Endodermal cell (in vitro differentiated cells): ENCODE data around the gene UNC13B. TPM values are rescaled to one million over a fixed set of nuclear protein-coding genes. Genes with fewer than 3 reads are reported as not detected.

Experiments
- DNase-seq: peaks from one replicate; pipeline ENCODE4 v3.0.0-alpha.2; 2017
- H3K27ac ChIP-seq: 2 replicates; pipeline ENCODE4 v1.5.1; 2013; ENCODE audit warnings: mild to moderate bottlenecking, low read depth, low read length, moderate library complexity
- H3K27me3 ChIP-seq: 2 replicates; pipeline ENCODE4 v1.6.1; 2013; ENCODE audit warnings: mild to moderate bottlenecking, low read length, moderate library complexity; ENCODE audit not compliant: insufficient read depth, control insufficient read depth, poor library complexity, severe bottlenecking
- H3K36me3 ChIP-seq: 2 replicates; pipeline ENCODE4 v1.7.0; 2013; ENCODE audit warnings: mild to moderate bottlenecking, low read length, moderate library complexity; ENCODE audit not compliant: control insufficient read depth, insufficient read depth
- H3K4me1 ChIP-seq: one replicate; pipeline ENCODE4 v1.7.0; 2013; ENCODE audit warnings: low read length; ENCODE audit not compliant: control insufficient read depth, insufficient read depth
- H3K4me3 ChIP-seq: 2 replicates; pipeline ENCODE4 v1.5.1; 2013; ENCODE audit warnings: mild to moderate bottlenecking, low read length, moderate library complexity
- H3K9ac ChIP-seq: 2 replicates; pipeline ENCODE4 v1.6.1; 2013; ENCODE audit warnings: mild to moderate bottlenecking, low read length, moderate library complexity; ENCODE audit not compliant: poor library complexity, severe bottlenecking; ENCODE audit errors: extremely low read depth
- H3K9me3 ChIP-seq: 2 replicates; pipeline ENCODE4 v1.6.1; 2013; ENCODE audit warnings: mild to moderate bottlenecking, low read length, moderate library complexity; ENCODE audit not compliant: control insufficient read depth
- H3K27ac Mint-ChIP-seq: 2 replicates; pipeline ENCODE4 v1.8.0; 2020; ENCODE audit warnings: mixed read lengths
- H3K27me3 Mint-ChIP-seq: 2 replicates; pipeline ENCODE4 v1.8.0; 2021; ENCODE audit warnings: mild to moderate bottlenecking, mixed read lengths; ENCODE audit not compliant: insufficient read depth
- H3K36me3 Mint-ChIP-seq: 2 replicates; pipeline ENCODE4 v1.8.0; 2020; ENCODE audit warnings: low read depth, mixed read lengths
- H3K4me1 Mint-ChIP-seq: 2 replicates; pipeline ENCODE4 v1.8.0; 2020; ENCODE audit warnings: mixed read lengths
- H3K4me3 Mint-ChIP-seq: 2 replicates; pipeline ENCODE4 v1.8.0; 2020; ENCODE audit warnings: mild to moderate bottlenecking, moderate library complexity, mixed read lengths
- H3K9me3 Mint-ChIP-seq: 2 replicates; pipeline ENCODE4 v1.8.0; 2020; ENCODE audit warnings: mild to moderate bottlenecking, mixed read lengths
- CTCF ChIP-seq: fragments of 200-600 bp; sonication (generic); conservative IDR thresholded peaks from 2 replicates; pipeline ENCODE4 v1.5.0; 2021; ENCODE audit warnings: antibody characterized with exemption, mild to moderate bottlenecking
- WGBS, 2 experiments: methylation state at CpG; one replicate each; pipeline versions ENCODE4 v1.1.5 to v1.1.7; 2013; ENCODE audit warnings: missing lambda C conversion rate in 2 of 2, mixed read lengths in 1 of 2; ENCODE audit not compliant: insufficient coverage in 1 of 2, insufficient read length in 1 of 2; 5-methylcytosine and 5-hydroxymethylcytosine counted together
- total RNA-seq, 2 donors: library from RNA; stranded (reverse); fragmentation: NEBNext Ultra II Directional in 1 of 2; extraction: Animal tissue kit (Norgen Biotek cat#: 25700) in 1 of 2; gene quantifications; 2 replicates in 1 of 2; 3 replicates in 1 of 2; pipeline ENCODE4 v1.2.1, GENCODE V29; 2021

Gene UNC13B
- total RNA-seq, 2 donors from 2014 or later: 53.9 to 57.2 TPM

GRCh38 chr9:35338086-35338485 lies 176.3 kb downstream of the UNC13B start:
- no peaks in the 10 kb centered on the region for H3K9me3 ChIP-seq
- no peak overlapping the region for H3K27ac ChIP-seq
- H3K4me3 ChIP-seq: no peak overlapping the region
- Mint-ChIP-seq H3K36me3 (peaks cover 7% of the 10 kb centered on the region), H3K4me1 (peaks cover 31% of the 10 kb centered on the region), H3K27ac (no peak overlapping the region), H3K9me3 (no peaks in the 10 kb centered on the region), H3K27me3 (no peaks in the 10 kb centered on the region), H3K4me3 (no peak overlapping the region)
- no peaks in the 10 kb centered on the region for H3K27me3 ChIP-seq
- no peaks in the 10 kb centered on the region for H3K36me3 ChIP-seq
- WGBS, 2 experiments: 88 to 93% methylated on average over 1 to 2 of the region's 2 CpGs
- DNase-seq: no peak
- no peak for TF ChIP-seq CTCF
- H3K4me1 ChIP-seq: peaks cover 26% of the 10 kb centered on the region
- H3K9ac ChIP-seq: no peak overlapping the region

DNA sequence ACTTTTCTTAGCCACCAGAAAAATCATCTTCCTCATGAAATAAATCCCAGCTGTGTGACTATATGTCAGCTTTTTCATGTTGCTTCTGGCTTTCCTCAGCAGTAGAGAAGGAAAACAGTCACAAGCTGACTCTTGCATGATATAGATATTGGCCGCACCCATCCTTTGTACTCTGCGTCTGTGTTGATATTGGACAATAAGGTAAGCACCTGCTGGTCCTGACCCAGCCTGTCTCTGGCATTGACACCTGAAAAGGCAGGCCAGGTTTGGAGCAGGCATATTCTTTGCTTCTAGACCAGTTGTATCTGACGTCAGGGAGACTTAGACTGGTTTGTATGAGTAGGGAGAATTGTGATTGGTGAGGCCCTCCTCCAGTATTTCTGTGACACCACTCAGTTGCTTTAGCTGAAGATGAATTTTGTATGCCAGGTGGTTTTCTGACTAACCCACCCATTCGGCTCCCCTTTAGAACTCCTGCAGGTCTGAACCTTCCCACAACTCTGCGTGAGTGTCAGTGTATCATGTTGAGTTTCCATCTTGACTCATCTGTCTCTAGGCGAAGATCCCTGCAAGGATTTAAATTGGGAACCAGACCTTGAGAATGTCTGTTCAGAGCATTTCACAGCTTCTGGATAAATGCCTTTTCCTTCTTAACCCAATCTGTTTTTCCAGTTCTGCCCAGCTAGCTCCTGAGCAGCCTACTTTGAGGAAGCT lies 176.9 kb downstream of the UNC13B start:
- no peaks in the 10 kb centered on the region for H3K27me3 ChIP-seq
- Mint-ChIP-seq H3K9me3 (no peaks in the 10 kb centered on the region), H3K27me3 (no peaks in the 10 kb centered on the region), H3K4me1 (peaks cover 31% of the 10 kb centered on the region), H3K27ac (no peak overlapping the region), H3K36me3 (peaks cover 7% of the 10 kb centered on the region), H3K4me3 (no peak overlapping the region)
- TF ChIP-seq CTCF: no peak
- no peak overlapping the region for H3K27ac ChIP-seq
- no peaks in the 10 kb centered on the region for H3K36me3 ChIP-seq
- H3K9me3 ChIP-seq: no peaks in the 10 kb centered on the region
- no peak overlapping the region for H3K9ac ChIP-seq
- 95 to 97% methylated on average over 6 of the region's 6 CpGs for WGBS, 2 experiments
- H3K4me1 ChIP-seq: peaks cover 20% of the 10 kb centered on the region
- no peak overlapping the region for H3K4me3 ChIP-seq
- no peak for DNase-seq

DNA sequence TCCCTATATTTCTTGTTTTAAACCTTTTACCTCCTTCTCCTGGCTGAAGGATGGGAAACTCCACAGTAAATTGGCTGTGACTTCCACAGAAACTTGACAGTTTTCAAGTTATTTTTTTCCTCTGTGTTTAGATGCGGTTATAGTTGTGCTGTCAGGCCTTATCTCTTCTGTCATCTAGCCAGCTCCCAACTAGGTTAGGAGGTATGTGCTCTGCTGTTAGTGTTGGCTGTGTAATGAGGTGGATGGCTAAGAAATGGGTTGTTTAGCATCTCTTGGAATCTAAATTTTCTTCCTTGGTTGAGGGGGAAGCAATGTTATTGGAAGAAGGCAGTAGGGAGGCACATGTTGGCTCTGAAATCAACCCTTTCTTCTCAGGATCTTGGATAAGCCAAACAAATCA lies 178.2 kb downstream of the UNC13B start:
- no peak overlapping the region for H3K4me3 ChIP-seq
- no peaks in the 10 kb centered on the region for H3K36me3 ChIP-seq
- H3K27me3 ChIP-seq: no peaks in the 10 kb centered on the region
- Mint-ChIP-seq H3K9me3 (no peaks in the 10 kb centered on the region), H3K4me1 (peaks cover 30% of the 10 kb centered on the region), H3K27me3 (no peaks in the 10 kb centered on the region), H3K4me3 (no peak overlapping the region), H3K27ac (no peak overlapping the region), H3K36me3 (peaks cover 7% of the 10 kb centered on the region)
- peaks cover 17% of the 10 kb centered on the region for H3K4me1 ChIP-seq
- no peak for TF ChIP-seq CTCF
- WGBS, 2 experiments: 100% methylated on average over 1 of the region's 1 CpG; no CpG with 5 or more reads in 1 of the 2 experiments
- no peak for DNase-seq
- H3K9ac ChIP-seq: no peak overlapping the region
- no peaks in the 10 kb centered on the region for H3K9me3 ChIP-seq
- H3K27ac ChIP-seq: no peak overlapping the region
